Epidermal melanocyte (primary cell): ENCODE data around the gene CPPED1.
A peak's percentile ranks its signal among the peaks of the same experiment; 100 is the strongest.

Experiments
- DNase-seq: peaks from one replicate; pipeline ENCODE4 v3.0.0; 2011; ENCODE audit warnings: low spot score; ENCODE audit not compliant: insufficient read length

The CPPED1 gene

DNA sequence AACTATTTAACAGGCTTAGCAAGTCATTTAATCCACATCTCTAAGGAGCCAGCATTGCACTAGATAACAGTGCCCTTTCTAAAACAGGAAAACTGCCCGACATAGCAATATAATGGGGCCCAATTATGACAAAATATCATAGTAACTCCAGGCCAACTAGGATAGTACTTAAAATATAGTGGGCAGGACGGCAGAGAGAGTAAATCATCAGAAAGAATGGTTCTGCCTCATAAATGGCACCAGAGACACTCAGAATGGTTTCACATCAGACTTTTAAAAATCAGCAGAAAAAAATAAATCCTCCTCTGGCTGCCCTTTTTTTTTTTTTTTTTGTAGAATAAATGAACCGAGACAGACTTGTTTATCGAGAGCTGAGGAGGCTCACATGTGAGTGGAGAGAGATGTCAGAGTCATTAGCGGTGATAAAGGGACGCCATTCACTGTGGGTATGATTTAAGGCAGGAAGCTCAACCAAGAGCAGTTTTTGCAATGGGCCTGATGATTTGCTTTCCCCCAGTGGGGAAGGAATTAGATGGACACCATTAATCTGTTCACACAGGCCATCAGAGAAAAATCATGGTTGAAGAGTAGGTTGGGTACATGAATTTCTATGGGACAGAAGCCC, 62.6 kb downstream of the CPPED1 start:
- no peak for DNase-seq

DNA sequence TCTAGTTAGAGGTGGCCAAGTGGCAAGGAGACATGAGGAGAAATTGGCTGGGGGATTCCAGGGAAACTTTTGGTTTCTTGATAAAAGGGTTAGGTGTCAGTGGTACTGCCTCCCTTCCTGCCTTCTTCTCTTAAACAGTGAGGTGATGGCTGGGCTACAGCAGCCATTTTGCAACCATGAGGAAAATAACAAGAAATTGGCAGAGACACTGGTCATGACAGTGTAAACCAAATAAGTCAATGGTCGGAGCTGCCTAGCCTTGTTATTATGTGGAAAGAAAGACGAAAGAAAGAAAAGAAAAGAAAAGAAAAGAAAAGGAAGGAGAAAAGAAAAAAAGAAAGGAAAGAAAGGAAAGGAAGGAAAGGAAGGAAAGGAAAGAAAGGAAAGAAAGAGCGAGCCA, 63.9 kb downstream of the CPPED1 start:
- DNase-seq, result no peak

DNA sequence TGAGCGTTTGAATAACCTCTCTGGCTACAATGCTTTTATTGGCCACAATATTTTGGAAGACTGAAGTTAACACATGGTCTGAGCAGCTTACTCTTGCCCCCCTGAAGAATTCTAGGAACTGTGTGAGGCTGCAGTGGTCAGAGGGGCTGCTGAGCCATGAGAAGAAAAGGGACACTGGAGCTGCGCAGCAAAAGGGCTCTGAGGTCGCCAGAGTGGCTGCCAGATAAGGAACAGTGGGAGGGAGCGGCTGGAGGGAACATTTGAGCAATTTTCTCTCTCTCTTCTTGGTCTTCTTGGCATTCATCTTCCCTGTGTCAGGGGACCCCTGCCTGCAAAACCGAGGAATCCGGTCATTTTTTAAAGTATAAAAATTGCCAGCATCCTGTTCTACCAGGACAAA, 66.1 kb downstream of the CPPED1 start:
- DNase-seq, result no peak

DNA sequence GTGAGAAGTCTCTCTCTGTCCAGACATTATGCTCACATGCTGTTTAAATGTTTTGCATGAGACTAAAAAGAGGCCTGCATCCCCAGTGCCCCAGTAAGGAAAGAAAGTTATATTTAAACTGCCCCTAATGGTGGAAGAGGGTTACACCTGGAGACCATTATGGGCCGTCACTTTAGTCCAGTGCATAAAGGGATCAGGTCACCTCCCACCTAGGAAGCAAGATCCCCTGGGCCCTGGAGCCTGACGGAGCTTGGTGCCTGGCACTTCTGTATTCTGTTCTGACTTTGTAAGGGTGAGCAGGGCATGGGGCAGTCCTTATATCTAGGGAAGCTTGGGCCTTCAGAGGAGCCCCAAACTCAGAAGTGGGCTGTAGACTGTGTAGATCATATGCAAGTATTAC, 67.9 kb downstream of the CPPED1 start:
- DNase-seq, result no peak

DNA sequence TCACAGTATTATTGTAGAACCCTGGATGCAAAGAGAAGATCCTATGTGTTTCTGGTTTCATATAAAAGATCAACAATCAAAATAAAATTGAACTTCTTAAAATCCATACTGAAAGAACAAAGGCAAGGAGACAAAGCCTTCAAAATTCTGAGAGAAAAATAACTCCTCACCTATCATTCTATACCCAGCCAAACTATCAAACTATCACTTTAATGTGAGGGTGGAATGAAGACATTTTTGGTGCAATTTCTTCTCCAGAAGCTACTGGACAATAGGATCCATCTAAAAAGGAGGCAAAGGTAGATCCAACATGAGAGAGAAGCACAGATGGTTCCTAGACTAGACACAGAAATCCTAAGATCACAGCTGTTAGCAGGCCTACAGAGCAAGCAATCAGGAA, 71.1 kb downstream of the CPPED1 start:
- no peak for DNase-seq

DNA sequence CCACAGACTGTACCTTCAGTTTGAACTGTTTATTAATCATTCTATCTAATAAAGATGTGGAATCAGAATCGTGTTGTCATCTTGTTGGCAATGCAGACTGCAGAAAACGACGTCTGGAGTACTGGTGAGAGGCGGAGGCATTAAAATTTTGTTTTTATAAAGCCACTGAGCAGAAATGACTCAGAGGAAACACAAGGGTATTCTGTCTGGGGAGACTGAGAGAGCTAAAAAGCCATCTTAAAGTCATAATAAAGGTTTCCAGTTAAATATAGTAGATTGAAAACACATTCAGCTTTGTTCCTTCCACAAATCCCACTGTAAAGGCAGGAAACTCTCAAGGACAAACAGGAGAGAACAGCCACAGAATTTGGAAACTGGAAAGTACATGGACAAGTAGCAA, 74.2 kb downstream of the CPPED1 start:
- DNase-seq, result peak; percentile 36

DNA sequence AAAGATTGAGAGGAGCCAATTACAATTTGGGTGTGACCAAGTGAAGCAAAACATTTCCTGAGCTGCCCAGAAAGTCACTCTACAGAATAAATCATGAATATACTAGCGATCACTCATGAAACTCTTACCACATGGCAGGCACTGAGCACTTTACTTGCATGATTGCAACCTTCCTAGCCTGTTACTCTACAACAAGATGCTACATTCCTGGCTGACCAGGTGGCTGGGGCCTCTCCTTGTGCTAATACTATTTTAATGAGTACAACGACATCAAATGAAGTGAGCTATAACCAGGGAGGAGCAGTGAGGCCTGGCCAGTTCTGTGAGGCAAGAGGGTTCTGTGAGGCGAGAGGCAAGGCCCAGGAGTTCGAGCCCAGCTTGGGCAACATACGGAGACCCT, 75.2 kb downstream of the CPPED1 start:
- DNase-seq, result no peak

DNA sequence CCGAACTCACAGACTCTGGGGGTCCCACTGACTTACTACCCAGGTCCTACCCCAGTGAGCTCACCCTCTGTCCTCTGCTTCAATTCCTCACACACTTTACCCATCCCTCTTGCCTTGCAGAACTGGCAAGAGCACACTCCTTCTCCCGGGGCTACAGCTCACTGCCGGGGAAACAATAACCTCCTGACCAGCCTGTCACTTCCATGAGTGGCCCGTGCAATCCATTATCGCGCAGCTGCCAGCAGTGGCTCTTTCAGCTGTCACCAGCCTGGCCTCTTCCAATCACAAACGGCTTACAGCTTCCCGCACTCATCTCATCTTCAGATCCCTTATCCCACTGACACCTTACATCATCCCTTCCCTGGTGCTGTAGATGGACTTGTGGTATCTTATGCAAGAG, 79.5 kb downstream of the CPPED1 start:
- no peak for DNase-seq

DNA sequence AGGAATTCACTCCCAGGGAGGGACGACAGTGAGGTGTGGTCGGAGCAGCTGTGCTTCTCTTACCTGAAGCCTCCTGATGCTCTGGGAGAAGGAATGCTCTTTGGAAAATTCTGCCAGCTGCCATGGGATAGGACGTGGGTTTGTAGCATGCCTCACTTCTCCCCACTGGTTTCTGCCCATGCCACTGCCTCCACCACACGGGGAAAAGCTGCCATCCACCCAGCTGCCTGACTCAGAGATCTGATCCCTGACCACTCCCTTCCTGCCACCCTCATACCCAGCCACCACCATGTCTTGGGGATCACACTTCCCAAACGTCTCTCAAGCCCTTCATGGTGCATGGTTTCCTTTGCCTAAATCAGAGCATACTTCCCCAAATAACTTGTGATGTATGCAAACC, 80.0 kb downstream of the CPPED1 start:
- DNase-seq, result no peak

DNA sequence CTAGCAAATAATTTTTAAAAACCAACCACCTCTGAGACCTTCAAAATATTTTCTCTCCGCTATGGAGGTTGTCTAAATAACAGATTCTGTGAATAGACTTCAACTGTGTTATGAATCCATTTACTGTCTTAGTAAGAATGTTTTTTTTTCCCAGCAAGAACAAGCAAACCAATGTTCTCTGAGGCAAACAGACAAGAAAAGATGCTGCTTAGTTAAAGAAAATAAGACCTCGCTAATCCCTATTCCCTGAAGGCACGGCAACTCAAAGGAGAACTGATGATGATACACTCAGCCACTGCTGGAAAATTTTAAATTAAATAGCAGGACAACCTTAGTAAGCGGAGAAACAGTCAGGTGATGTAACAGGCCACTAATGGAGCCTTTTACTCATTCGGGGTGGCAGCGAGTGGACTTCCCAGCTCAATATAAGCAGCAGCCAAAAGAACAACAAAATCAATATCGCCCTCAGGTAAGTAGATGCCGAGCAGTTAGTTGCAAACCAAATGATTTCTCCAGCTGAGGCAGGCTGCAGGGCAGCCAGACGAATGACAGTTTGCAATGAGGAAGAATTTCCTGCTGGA, 81.8 kb downstream of the CPPED1 start:
- DNase-seq, result peak; percentile 71

DNA sequence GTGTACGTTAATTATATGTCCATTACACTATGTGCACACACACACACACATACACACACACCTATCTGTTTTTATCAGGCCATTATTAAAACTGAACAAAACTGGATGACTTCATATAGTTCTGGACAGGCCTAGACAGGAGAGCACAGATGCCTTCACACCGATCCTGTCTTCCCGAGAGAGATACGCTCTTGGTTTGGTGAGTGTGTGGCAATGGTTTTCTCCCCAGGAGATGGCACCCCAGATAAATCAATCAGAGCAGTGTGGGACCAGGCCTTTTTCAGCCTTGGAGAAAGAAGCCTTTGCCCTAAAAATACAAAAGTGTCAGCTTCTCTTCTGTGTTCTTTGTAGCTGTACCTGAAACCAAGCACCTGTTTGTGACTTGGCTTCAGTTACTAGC, 83.7 kb downstream of the CPPED1 start:
- no peak for DNase-seq

DNA sequence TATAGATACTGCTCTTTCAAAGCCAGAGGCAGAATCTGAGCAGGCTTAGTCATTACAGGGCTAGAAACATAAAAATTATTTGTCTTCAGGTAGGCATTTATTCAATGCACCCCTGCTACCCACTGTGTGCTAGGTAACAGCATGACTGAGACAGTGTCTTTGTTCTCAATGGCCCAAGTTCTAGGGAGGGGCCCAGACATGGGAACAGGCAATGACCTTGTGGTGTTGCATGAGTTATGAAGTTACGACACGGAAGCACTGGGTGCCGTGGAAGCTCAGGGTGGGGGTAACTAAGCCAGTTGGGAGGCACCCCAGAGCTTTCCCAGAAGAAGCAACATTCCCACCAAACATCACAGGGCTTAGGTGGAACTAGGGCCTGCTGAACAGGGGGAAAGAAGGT, 87.0 kb downstream of the CPPED1 start:
- no peak for DNase-seq

DNA sequence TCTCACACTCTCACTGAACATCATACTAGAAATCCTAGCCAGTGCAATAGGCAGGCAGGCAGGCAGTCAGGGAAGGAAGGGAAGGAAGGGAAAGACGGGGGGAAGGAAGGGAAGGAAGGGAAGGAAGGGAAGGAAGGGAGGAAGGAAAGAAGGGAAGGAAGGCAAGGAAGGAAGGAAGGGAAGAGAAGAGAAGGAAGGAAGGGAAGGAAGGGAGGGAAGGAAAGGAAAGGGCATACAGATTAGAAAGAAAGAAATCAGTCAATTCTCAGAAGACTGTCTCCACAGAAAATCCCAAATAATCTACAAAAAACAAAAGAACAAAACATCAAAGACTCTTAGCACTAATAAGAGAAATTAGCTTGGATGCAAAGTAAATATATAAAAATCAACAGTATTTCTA, 93.9 kb downstream of the CPPED1 start:
- DNase-seq, result no peak

DNA sequence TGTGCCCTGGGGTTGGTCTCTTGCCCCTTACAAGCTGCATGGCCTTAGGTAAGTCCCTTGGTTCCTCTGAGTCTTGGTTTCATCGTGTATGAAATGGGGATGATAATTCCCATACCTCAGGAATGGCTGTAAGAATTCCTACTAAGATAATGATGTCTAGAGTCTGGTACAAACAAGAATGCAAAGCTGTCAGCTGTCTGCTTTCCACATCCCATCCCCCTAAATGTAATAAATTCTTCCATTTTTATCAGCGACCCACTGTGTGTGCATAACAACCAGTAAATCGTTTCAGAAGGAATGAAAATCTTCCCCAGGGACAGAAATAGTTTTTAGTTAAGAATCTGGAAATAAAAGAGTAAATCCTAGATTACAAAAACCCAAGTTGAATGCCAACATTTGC, 95.4 kb downstream of the CPPED1 start:
- DNase-seq, result no peak

DNA sequence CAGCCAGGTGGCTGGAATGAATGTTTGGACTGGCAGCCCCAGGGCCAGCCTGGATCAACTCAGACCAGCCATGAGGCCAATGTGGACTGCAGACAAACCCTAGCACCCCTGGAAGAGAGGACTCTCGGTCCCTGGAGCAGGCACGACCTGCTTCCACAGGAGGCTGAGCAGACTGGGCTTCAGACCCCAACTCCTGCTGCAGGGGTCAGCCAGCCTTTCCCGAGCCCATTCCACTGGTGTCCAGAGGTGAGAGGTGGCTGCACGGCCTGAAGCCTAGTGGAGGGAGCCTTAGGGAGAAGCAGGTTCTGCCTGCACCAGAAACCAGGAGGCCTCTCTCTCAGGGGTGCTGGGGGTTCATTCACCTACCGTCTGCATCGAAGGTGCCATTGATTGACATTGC, 97.1 kb downstream of the CPPED1 start:
- DNase-seq, result no peak

DNA sequence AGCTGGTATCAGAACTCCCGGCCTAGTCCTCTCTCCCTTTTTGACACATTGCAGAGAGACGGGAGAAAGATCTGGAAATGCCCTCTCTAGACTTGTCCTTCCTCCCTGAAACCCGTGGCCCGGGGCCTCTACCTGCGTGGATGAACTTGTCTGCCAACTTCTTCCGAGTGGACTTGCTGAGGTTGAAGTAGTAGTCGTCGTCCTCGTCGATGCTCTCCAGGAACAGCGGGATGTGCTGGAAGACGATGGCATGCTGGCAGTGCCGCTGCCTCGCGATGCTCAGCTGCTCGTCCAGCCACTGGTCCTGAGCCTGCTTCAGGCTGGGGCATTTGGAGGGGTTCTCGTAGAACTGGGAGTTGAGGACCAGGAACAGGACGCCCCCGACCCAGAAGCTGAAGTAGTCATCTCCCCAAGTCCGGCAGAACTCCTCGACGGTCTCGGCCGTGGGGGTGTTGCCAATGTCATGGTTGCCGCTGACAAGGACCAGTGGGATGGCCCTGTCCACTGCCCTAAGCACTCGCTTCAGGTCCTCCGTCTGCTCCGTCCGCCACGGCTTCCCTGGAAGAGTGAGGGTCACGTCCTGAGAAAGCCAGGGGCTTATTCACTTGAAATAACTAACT, 99.1 kb downstream of the CPPED1 start:
- DNase-seq, result no peak

DNA sequence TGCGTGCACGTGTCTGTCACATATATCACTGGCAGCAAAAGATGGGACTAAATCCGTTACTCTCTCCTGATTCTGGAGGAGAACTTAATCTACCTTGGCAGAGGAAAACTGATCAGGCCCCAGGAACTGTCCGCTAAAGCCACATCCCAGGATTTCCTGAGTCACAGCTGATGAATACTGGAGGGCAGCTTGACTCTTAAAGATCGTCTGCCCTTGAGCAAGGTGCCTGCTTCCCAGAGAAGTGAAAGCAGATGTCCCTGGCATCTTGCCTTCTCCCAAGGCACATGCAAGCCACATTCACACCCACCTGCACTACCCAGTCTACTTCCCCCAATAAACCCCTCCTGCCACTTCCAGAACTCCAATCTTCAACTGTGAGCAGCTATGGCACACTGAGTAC, 99.8 kb downstream of the CPPED1 start:
- no peak for DNase-seq

DNA sequence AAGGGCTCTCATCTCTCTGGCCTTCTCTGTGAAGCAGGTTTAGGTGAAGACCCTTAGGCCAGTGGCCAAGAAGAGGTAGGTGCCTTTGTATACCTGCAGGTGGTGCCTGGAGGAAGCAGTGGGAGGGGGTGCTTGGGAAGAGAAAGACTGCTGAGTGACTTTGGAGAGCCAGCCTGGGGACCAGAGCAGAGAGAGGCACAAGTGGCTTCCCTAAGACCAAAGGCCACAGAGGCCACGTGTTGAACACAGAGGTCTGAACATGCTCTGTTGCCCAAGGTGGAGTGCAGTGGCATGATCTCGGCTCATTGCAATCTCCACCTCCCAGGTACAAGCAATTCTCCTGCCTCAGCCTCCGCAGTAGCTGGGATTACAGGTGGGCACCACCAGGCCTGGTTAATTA, 103.5 kb downstream of the CPPED1 start:
- no peak for DNase-seq

DNA sequence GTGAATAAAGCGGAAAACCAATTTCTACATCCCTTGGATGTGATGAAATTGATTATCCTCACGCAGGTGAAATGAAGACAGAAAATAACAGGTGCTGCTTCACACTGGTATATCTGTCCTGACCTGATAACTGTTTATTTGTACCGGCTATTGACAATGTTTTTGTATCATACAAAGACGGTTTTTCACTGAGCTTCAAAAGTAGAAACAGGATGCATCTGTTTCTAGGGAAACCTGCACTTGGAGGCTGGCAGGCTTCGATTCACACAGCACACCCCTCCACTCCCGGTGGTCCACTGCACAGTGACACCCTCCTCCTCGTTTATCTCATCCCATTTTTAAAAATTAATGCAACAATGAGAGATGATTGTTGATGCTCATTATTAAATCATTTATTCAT, 104.5 kb downstream of the CPPED1 start:
- DNase-seq, result no peak

DNA sequence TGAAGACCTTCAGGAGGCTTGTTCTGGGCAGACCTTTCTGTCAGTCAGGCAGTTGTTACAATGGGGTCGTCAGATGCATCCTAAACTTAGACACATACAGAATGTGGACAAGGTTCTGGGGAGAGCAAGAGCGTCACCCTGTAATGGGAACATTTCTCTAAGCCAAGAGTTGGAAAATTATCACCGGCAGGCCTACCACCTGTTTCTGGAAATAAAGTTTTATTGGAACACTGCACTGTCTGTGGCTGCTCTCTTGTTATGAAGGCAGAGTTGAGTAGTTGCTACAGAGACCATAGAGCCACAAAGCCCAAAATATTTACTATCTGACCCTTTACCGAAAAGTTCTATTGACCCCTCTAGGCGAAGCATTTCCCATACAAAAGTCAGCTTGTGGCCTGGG, 106.2 kb downstream of the CPPED1 start:
- no peak for DNase-seq

DNA sequence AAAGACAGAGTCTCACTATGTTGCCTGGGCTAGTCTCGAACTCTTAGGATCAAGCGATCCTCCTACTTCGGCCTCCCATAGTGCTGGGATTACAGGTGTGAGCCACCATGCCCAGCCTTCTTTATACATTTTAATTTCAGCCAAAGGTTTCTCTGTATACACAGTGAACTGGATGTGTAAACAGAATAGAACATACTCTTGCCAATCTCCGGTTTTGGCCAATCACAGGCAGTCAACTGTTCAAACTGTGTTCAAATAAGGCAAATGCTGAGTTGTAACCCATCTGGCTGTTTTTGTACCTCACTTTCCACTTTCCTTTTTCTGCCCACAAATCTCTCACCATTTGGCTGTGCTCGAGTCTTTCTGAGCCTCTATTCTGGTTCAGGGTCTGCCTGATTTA, 108.2 kb downstream of the CPPED1 start:
- DNase-seq, result no peak

DNA sequence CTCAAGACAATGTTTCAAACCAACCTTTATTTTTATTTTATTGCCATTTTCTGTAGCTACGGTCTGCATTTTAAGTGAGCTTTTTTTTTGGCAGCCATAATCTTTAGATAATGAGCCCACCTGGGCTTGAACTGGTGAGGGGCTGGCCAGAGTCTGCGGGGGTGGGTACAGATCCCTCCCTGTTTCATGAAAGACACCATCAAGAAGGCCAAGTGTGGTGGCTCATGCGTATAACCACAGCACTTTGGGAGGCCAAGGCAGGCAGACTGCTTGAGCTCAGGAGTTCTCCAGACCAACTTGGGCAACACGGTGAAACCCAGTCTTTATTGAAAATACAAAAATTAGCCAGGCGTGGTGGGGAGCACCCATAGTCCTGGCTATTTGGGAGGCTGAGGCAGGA, 113.7 kb downstream of the CPPED1 start:
- DNase-seq, result no peak
